T-helper 2 cell (primary cell): ENCODE data around the gene ERFE.
"Not testable (repeated sequence)": the region's sequence is repeated elsewhere in the genome, so short reads cannot be mapped to it uniquely, and the experiment has no call there.

ENCODE experiments used
- DNase-seq, 5 experiments: peaks; one replicate each; pipeline versions ENCODE4 v3.0.0 to v3.0.0-alpha.2; 2012 to 2022
- total RNA-seq, 2 donors: gene quantifications; one replicate each; lab custom pipeline; 2026; lab: John Stamatoyannopoulos, UW

The ERFE gene
- total RNA-seq, result 0 to 0.47 reads per million in 2 donors

DNA sequence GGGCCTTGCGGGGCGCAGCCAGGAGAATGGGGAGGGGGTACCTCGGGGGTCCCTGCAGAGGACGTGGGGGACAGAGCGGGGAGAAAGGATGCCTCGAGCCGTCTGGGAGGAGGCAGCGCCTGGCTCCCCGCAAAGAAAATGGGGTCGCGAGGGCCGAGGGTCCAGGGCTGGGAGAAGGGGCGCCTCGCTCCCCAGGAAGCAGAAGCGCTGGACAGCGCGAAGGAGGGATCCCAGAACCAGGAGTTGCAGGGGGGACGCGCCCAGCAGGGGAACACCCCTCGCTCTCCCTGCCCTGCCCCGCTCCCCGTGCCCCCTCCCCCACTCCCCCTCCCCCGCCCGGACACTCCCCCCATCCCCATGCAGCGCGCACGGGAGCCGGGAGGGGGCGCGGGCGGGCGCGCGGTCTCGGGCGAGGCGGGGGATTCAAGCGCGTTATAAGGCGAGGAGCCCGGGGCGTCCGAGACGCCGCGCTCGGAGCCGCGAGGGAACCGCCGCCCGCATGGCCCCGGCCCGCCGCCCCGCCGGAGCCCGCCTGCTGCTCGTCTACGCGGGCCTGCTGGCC is at the start of gene ERFE:
TSS of gene ERFE (plus strand) at position 462 of the 562 bp plus-strand sequence. CDS start at position 500, 38 bp downstream.
- DNase-seq, result peak in 2 of 5 experiments; percentile 9 to 62

GRCh38 chr2:238113611-238114010 is 45.2 kb upstream of the ERFE start:
- peak in 1 of 5 experiments; percentile 1 for DNase-seq

DNA sequence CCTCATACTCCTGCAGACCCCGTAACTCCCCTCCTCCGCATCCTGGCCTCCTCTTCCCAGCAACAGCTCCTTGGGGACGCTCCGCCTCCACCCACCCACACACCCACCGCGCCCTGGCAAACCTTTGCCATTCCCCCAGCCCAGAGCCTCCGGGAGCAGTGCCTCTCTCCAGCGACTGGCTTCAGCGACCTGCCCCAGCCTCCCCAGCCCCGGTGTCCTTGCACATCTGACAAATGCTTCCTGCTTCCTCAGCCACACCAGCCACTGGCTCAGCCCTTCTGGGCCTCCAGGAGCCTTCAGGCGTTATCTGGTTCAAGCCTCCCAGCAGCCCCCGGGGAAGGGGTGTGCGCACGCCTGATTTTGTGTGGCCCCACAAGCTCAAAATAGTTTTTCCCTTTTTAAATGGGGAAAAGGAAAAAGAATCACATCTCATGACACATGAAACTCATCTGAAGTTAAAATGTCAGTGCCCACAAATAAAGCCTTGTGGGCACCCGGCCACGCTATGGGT is 44.4 kb upstream of the ERFE start:
- peak in 1 of 5 experiments; percentile 1 for DNase-seq

DNA sequence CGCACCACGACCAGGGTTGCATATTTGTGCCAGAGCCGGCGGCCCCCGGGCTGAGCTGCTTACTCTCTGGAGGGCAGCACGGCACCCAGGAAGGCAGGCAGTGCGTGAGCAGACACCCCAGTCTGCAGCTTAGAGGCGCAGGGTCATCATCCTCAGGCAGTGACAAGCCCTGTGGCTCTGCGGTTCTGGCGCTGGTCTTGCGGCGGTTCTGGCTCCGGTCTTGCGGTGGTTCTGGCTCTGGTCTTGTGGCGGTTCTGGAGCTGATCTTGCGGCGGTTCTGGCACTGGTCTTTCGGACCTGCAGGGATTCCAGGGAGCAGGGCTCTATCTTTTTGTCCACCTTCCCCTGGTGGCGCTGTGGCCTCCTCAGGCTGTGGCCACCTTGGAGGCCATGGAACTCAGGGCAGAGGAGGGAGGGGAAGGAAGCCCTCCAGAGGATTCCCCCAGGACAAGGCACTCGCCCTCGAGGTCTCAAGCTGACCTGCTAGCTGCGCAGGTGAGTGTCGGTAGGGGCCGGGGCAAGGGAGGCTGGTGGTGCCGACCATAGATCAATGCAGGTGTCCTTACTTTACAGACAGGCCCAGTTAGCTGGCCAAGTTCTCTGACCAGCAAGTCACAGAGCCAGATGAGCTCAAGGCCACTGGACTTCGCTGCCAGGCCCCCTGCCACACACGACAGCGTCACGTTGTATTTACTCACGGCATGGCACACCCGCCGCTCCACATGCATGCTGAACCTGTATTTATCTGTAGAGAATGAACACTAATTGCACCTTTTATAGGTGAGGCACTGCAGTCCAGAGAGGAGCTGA is 43.7 kb upstream of the ERFE start:
- DNase-seq, result no peak

- DNase-seq, result not testable (repeated sequence)
Measured at GRCh38 chr2:238115709-238116108, 43.1 kb upstream of the ERFE start.

DNA sequence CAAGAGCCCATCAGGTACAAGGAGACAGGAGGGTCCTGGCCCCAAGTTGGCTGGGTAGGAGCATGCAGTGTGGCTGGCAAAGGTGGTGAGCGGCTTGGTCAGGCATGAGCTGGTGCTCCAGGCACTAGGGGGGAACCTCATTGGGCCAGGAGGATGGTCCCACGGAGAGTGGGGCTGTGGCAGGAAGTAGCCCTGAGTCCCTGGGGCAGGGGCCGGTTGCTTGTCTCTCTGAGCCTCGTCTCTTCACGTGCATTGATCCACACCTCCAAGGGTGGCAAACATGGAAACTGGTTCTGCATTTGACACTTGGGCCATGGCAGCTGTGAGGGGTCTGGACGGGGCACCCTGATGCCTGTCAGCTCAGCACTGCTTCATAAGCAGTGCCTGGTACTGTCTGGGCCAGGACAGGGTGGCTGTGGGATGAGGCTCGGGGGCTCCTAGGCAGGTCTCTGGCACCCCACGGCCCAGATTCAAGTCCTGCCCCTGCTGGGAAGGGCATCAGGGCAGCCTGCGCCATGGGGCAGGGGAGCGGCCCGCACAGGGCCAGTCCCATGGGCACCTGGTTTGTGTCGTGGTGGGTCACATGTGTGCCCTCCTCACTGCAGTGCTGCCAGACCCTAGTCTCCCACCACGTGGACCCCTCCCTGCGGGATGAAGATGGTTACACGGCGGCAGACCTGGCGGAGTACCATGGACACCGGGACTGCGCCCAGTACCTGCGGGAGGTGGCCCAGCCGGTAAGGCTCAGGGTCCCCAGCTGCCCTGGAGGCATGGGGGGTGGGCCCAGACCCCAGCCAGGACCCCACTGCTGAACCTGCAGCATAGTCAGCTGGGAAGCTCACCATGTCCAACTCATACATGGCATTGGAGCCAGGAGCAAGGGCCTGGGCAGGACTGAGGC is 42.2 kb upstream of the ERFE start:
- no peak for DNase-seq

DNA sequence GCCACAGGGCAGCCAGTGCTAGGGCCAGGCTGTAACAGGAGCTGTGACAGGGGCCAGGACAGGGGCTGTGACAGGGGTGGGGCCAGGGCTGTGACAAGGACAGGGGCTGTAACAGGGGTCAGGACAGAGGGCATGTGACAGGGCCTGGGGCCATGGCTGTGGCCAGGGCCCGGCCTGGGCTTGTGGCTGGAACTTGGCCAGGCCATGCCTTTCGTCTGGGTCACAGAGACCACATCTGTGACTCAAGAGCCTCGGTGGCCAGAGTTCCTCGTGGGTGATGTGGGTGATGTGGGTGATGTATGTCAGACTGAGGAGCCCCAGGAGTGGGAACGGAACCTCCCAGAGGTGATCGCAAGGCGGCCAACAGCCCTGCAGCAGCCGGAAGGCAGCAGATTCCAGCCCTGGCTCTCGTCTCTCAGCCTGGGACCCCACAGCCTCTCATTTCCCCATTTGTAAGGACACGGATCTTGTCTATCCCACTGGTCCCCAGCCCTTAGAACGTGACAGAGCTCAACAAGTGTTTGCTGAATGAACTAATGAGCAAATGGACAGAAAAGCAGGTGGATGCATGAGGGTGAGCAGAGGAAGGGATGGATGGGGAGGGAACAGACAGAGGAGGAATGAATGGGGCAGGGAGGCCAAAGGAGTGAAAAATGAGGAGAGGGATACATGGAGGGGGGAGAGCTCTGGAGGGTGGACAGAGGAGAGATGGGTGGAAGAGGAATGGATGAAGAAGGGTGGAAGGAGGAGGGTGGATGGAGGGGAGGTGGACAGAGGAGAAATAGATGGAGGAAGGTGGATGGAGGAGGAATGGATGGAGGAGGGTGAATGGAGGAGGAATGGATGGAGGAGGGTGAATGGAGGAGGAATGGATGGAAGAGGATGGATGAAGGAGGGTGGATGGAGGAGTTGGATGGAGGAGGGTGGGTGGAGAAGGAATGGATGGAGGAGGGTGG is 41.3 kb upstream of the ERFE start:
- DNase-seq, result no peak

DNA sequence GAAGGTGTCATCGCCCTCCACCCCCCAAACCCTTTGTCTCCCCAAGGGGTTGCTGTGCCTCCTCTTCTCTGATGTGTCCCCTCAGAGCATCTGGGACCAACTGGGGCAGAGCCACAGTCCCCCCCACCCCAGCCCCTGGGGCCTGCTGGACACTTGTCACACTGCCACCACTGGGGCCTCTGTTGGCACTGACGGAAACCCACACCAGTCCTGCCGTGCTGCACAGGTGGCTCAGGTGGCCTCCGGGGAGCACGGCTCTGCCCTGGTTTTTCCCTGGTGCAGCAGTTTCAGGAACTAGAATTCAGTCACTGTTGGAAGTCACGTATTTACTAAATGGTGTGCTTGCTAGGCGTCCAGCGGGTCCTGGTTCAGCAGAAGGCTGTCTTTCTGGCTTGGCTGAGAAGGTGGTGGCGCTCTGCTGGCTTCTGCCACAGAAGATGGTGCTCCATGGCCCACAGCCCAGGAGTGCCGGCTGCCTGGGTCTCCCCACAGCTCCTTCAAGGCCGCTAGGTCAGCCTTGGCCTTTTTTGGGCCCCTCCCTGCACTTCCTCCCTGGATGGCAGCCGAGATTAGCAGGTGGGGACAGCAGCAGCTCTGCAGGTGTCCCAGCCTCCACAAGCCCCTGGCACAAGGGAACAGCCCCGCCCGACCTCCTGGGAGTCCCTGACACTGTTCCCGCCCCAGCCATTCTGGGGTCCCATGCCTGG is 38.9 kb upstream of the ERFE start:
- DNase-seq, result no peak

DNA sequence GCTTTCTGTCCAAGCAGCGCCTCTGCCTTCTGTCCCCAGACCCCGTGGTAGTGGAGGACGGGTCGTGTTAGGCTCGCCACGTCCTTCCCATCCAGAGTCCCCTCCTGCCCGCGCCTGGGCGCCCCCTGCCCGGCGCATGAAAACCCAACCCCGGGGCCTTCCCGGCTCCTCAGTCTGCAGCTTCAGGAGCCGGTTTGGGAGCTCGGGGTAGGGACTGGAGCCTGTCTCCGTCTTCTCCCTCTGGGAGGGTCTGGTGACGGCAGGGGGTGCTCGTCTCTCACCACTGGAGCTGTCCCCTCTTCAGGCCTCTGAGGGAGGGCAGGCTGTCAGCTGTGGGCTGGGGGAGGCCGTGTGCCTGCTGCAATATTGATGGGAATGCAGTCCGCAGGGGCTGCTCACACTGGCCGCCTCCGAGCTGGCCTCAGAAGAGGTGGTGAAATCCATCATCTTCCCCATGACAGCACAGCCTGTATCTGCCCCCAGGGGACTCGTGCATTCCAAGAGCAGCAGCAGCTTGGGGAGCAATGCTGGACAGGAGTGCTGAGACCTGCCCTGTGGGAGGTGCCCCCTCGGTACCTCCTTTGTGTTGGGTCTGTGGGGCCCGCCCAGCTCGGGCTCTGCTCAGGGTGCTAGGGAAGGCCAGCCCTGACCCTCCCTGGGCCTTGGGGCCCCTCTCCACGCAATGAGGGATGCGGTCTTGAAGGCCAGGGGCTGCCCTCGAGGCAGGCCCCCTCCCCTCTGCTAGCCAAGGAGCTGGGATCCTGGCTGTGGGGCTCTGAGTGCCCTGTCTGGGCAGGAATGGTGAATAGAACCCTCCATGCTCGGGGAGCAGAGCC is 38.1 kb upstream of the ERFE start:
- no peak for DNase-seq

DNA sequence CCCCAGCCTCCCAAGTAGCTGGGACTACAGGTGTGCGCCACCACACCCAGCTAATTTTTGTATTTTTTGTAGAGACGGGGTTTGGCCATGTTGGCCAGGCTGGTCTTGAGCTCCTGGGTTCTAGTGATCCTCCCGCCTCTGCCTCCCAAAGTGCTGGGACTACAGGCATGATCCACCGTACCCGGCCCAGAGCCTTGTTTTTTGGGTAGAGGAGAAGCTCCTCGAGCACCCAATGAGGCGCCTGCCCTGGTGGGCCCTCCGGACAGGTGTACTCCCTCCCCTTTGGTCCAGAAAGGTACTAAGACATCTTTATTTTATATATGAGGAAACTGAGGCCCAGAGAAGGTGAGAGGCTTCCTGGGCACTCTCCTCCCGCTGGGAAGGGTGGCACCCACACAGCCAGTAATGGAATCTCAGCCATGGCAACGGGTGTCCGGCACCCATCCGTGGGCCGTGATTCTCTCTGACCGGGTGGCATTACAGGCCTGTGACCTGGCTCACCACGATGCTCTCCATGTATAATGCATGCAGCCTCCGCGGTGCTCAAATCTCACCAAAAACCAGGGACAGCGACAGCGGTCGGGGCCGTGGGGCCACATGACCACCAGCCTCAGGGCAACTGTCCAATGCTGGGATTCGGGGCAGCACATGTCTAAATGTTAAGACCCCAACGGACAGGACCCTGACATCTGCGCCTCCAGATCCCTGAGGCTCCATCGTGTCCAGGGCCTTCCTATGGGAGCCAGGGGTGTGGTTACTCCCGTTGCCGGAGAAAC is 37.1 kb upstream of the ERFE start:
- no peak for DNase-seq

- no peak for DNase-seq
Measured at GRCh38 chr2:238122287-238123217, 36.2 kb upstream of the ERFE start.

GRCh38 chr2:238123218-238123971 is 35.4 kb upstream of the ERFE start:
- DNase-seq, result no peak

- no peak for DNase-seq
Measured at GRCh38 chr2:238123991-238124470, 34.7 kb upstream of the ERFE start.

GRCh38 chr2:238124488-238125126 is 34.2 kb upstream of the ERFE start:
- DNase-seq, result no peak

GRCh38 chr2:238125127-238125885 is 33.5 kb upstream of the ERFE start:
- DNase-seq, result no peak

DNA sequence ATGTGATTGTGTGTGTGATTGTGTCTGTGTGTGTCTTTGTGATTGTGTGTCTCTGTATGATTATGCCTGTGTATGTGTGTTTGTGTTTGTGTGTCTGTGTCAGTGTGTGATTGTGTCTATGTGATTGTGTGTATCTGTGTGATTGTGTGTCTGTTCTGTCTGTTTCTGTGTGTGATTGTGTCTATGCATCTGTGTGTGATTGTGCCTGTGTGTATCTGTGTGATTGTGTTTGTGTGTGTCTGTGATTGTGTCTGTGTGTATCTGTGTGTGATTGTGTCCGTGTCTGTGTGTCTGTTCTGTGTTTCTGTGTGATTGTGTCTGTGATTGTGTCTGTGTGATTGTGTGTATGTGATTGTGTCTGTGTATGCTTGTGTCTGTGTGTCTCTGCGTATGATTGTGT is 32.4 kb upstream of the ERFE start:
- DNase-seq, result no peak
